AG04450 (cell line): ENCODE results near the gene PFKM. TPM values are rescaled to one million over a fixed set of nuclear protein-coding genes. Genes with fewer than 3 reads are reported as not detected.
"Not testable (repeated sequence)": the region's sequence is repeated elsewhere in the genome, so short reads cannot be mapped to it uniquely, and the experiment has no call there.

ENCODE experiments used
- CTCF ChIA-PET: fragments of 300-600, 350-600 bp; formaldehyde crosslinking; extraction: SDS; loops from one replicate; lab custom pipeline; 2022; ENCODE audit warnings: antibody characterized with exemption, inconsistent platforms; lab: Charles Lee
- POLR2A ChIA-PET: fragments of 350-600 bp; formaldehyde crosslinking; extraction: SDS; loops from one replicate; lab custom pipeline; 2021; ENCODE audit warnings: antibody characterized with exemption, inconsistent platforms; lab: Yijun Ruan, JAX
- DNase-seq: peaks from one replicate; pipeline ENCODE4 v3.0.0-alpha.2; 2011; ENCODE audit warnings: low read depth, low spot score
- H3K27ac ChIP-seq: one replicate; pipeline ENCODE4 v1.5.1; 2012; ENCODE audit warnings: low read depth, low read length, control low read depth
- H3K27me3 ChIP-seq: one replicate; pipeline ENCODE4 v1.6.0; 2012; ENCODE audit warnings: low read length; ENCODE audit not compliant: control insufficient read depth, insufficient read depth
- H3K4me3 ChIP-seq: 2 replicates; pipeline ENCODE4 v1.5.1; 2011; ENCODE audit warnings: mild to moderate bottlenecking, low read depth, low read length, control low read depth
- H3K9me3 ChIP-seq: 2 replicates; pipeline ENCODE4 v1.5.1; 2012; ENCODE audit warnings: low read length; ENCODE audit not compliant: control insufficient read depth, insufficient read depth
- polyA plus RNA-seq: library from polyadenylated mRNA; depleted of rRNA; stranded (reverse); fragments of >200 nt; gene quantifications from 2 replicates; pipeline ENCODE4 v1.2.3, GENCODE V29; 2011
- TF ChIP-seq, protein P1 (sequence below): IDR thresholded peaks from 2 replicates; pipeline ENCODE4 v1.5.1; 2011; ENCODE audit warnings: low read depth, low read length, control low read depth, inconsistent platforms

PFKM gene
- polyA plus RNA-seq, 1 experiment = 58.4 TPM

DNA sequence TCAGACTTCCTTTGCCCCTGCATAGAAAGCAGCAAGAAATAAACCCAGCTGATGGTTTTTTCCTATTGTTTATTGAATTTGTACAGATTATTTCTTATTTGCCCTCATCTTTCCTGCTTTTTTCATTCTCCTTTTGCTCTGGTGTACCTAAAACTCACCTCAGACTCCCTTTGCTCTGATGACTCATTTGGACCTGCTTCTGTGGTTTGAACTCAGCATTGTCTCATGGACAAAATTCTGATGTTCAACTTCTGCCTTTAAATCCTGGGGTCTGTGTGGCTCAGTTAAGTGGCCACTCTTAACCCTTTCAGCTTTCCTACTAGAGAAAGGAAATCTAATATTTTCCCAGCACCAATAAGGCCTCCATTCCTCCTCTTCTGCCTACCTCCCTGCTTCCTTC, 9.7 kb upstream of the PFKM start:
- Histone ChIP-seq H3K9me3 (no peaks in the 10 kb centered on the region), H3K4me3 (no peak overlapping the region), H3K27me3 (peaks cover 11% of the 10 kb centered on the region), H3K27ac (no peak overlapping the region)
- TF ChIP-seq, protein P1, sequence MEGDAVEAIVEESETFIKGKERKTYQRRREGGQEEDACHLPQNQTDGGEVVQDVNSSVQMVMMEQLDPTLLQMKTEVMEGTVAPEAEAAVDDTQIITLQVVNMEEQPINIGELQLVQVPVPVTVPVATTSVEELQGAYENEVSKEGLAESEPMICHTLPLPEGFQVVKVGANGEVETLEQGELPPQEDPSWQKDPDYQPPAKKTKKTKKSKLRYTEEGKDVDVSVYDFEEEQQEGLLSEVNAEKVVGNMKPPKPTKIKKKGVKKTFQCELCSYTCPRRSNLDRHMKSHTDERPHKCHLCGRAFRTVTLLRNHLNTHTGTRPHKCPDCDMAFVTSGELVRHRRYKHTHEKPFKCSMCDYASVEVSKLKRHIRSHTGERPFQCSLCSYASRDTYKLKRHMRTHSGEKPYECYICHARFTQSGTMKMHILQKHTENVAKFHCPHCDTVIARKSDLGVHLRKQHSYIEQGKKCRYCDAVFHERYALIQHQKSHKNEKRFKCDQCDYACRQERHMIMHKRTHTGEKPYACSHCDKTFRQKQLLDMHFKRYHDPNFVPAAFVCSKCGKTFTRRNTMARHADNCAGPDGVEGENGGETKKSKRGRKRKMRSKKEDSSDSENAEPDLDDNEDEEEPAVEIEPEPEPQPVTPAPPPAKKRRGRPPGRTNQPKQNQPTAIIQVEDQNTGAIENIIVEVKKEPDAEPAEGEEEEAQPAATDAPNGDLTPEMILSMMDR = no peak
- CTCF ChIA-PET = interaction anchor here (1.3 kb wide), 1 partner anchor 55 kb away, joined by 4 read pairs; no protein-coding TSS in a partner anchor
- POLR2A ChIA-PET = no interaction called here
- DNase-seq = no peak

DNA sequence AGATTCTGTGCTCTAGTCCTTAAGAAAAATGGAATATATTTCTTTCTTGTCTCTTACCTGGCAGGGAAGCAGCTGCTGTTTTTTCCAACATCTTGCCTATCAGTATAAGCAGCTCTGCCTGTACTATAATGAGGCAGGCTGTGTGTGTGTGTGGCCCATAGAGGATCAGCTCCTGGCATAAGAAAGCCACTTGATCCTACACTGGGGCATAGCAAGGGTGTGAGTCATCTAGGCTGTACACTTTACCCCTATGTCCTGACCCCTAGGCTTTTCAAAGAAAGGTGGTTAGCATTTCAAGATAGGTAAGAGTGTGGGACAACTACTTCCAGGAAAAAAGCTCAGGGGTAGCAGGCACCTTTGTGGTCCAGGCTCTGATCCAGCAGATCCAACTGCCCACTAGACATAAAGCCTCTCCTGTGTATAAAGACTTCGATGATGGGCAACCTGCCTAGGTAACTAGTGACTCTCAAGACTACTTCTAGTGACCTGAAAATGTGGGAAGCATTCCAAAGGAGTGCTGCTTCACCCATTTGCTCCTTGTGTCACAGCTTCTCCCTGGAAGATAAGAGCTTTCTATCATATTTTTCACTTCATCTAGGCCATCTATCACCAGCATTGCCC, 8.4 kb upstream of the PFKM start:
- ChIA-PET POLR2A (no interaction called here), CTCF (no interaction called here)
- no peaks in the 10 kb centered on the region for H3K9me3 ChIP-seq
- peaks cover 16% of the 10 kb centered on the region for H3K27me3 ChIP-seq
- no peak overlapping the region for H3K27ac ChIP-seq
- H3K4me3 ChIP-seq = no peak overlapping the region
- no peak for DNase-seq
- TF ChIP-seq, protein P1 = no peak

DNA sequence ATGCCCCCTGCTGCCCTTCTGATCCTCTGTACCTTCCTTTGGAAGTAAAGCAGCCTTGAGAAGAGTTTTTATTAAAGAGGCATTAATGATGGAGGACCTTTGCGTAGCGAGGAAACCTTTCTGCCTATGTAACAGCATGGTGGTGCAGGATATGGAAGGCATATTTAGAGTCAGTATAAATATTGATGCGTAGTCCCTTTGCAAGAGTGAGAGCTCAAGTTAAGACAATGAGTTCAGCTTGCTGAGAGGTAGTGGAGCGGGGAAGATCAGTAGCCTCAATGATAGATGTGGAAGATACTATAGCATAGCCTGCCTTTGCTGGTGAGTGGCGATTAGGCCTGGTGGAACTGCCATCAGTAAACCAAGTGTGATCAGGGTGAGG, 7.9 kb upstream of the PFKM start:
- CTCF ChIA-PET, DNase-seq, POLR2A ChIA-PET, H3K27ac ChIP-seq, H3K9me3 ChIP-seq, H3K4me3 ChIP-seq: not testable (repeated sequence)
- peaks cover 19% of the 10 kb centered on the region for H3K27me3 ChIP-seq

DNA sequence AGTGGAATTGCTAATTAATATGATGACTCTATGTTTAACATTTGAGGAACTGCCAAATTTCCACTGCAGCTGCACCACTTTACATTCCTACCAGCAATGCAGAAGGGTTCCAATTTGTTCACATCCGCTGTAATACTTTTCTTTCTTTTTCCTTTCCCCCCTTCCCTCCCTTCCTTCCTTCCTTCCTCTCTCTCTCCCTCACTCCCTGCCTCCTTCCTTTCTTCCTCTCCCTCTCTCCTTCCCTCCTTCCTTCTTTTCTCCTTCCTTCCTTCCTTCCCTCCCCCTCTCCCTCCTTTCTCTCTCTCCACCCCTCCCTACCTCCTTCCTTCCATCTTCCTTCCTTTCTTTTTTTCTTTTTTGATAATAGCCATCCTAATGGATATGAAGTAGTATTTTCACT, 3.2 kb upstream of the PFKM start:
- Histone ChIP-seq H3K27ac (no peak overlapping the region), H3K9me3 (no peaks in the 10 kb centered on the region), H3K27me3 (peaks cover 11% of the 10 kb centered on the region), H3K4me3 (no peak overlapping the region)
- ChIA-PET CTCF (no interaction called here), POLR2A (no interaction called here)
- DNase-seq = no peak
- TF ChIP-seq, protein P1 = no peak

DNA sequence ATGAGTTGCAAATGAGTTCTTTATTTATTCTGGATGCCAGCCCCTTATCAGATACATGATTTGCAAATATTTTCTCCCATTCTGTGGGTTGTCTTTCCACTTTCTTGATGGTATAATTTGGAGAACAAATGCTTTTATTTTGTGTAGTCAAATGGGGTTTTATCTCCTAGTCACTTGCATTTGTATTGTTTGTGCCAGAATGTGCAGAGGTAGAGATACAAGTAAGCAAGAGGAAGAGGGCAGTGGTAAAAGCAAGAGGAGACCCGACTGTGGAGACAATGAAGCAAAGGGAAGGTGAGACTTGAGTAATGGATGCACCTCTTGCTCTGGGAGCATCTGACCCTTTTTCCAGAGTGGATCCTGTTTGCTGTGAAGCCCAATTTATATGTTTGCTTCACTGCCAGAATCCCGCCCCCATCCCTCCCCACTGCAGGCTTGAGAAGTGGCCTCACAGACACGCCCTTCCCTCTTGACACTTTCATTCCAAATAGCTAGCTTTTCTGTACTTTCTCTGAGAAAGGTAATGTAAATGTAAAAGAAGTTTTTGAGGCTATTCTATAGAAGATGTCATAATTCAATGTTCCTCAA, 786 bp upstream of the PFKM start:
- Histone ChIP-seq H3K27ac (no peak overlapping the region), H3K9me3 (no peaks in the 10 kb centered on the region), H3K27me3 (peaks cover 11% of the 10 kb centered on the region), H3K4me3 (no peak overlapping the region; the same call in 1 of the 2 replicates)
- ChIA-PET CTCF (interaction anchor here (1.3 to 1.8 kb wide), 2 partner anchors 38 to 71 kb away, joined by 3 to 7 read pairs; partner anchors contain the start of gene ASB8), POLR2A (interaction anchor here (0.9 to 1.8 kb wide), 2 partner anchors 13 to 26 kb away, joined by 3 to 14 read pairs; partner anchors contain the start of gene SENP1)
- no peak for DNase-seq
- TF ChIP-seq, protein P1 = no peak
